Fibroblast of pulmonary artery (primary cell): ENCODE results near the gene CHST9.

Experiments
- DNase-seq: peaks from one replicate; pipeline ENCODE4 v3.0.0-alpha.2; 2010; ENCODE audit warnings: low read depth
- H3K4me3 ChIP-seq: replicated peaks from 2 replicates; pipeline ENCODE4 v1.5.1; 2011; ENCODE audit warnings: low read depth, mild to moderate bottlenecking, control low read depth, low read length, moderate library complexity
- TF ChIP-seq, protein P1 (sequence below): IDR thresholded peaks from 2 replicates; pipeline ENCODE4 v1.5.1; 2011; ENCODE audit warnings: mild to moderate bottlenecking, control low read depth, low read length, inconsistent platforms; ENCODE audit errors: missing control alignments

The CHST9 gene

DNA sequence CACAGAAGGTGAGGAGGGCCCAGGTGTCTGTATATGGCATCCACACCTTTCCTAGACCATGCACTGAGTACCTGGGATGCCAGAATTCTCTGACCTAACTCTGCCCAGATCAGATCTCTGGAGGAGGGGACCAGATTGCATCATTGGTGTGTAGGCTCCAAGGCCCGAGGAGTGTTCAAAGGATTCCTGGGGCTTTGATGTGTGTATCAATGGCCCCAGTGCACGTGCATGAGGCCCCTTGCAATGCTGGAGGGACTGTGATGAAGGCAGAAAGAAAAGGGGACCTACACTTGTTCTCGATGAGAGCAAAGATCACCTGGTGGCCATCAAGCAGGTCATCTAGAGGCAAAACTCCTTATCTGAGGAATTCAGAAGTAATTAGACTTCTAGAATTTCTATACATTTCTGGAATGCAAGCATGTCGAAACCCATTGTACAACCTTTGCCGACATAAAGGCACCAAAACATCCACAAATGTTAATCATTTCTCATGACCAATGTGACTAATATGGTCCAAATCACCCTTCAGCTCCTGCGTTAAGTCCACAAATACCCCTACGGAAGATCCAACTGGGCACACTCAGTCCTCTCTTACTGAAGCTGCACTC, 123.5 kb downstream of the CHST9 start:
- DNase-seq, result no peak
- H3K4me3 ChIP-seq, result no peak overlapping the region
- TF ChIP-seq, protein P1, sequence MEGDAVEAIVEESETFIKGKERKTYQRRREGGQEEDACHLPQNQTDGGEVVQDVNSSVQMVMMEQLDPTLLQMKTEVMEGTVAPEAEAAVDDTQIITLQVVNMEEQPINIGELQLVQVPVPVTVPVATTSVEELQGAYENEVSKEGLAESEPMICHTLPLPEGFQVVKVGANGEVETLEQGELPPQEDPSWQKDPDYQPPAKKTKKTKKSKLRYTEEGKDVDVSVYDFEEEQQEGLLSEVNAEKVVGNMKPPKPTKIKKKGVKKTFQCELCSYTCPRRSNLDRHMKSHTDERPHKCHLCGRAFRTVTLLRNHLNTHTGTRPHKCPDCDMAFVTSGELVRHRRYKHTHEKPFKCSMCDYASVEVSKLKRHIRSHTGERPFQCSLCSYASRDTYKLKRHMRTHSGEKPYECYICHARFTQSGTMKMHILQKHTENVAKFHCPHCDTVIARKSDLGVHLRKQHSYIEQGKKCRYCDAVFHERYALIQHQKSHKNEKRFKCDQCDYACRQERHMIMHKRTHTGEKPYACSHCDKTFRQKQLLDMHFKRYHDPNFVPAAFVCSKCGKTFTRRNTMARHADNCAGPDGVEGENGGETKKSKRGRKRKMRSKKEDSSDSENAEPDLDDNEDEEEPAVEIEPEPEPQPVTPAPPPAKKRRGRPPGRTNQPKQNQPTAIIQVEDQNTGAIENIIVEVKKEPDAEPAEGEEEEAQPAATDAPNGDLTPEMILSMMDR, result no peak

DNA sequence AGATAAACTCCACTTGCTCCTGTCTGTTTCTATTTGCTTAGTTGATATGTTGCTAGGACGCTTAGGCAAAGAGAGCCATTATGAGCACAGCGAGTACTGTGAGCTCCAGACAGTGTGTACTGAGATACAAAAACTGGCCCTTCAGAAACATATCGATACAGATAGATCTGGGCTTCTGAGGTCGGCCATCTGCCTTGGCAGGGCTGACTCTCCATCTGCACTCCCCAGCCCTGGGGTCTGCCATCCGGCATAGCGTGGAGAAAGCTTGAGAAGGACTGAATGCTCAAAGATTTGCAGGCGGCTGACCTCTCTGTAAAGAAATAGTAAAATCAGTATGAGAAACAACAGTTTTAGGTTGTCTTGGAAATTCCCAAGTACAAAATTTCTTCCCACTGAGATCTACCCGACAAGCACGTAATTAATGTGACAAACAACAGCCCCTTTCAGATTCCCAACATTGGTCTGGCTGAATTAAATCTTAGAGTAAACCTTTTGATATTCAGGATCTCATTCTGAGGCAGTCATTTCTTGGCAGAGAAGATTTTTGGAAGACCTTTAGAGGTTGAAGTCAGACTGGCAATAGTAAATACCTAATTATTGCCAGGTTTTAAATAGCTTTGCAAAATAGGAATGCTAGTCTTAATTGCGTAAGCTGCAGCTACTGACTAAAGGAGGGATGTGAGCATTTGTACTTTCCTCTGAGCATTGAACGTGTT, 127.4 kb downstream of the CHST9 start:
- TF ChIP-seq, protein P1, result no peak
- DNase-seq, result no peak
- no peak overlapping the region for H3K4me3 ChIP-seq

DNA sequence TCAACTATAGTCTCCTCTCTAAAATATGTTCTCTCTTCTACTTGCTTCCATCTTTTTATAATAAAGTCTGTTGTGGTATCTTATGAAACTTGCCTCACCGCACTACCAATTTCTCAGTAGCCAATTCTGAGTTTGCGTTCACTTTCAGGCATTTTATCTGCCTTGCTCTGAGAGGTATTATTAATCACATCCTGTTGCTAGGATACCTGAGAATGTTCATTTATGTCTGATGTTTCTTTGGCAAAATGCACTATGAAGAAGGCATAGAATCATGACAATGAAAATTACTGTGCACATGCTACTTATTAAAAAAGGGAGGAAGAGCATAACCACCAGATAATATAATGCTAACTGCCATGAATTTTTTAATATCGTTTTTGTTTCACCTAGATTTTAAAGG, 130.2 kb downstream of the CHST9 start:
- DNase-seq, result no peak
- no peak overlapping the region for H3K4me3 ChIP-seq
- TF ChIP-seq, protein P1, result no peak

DNA sequence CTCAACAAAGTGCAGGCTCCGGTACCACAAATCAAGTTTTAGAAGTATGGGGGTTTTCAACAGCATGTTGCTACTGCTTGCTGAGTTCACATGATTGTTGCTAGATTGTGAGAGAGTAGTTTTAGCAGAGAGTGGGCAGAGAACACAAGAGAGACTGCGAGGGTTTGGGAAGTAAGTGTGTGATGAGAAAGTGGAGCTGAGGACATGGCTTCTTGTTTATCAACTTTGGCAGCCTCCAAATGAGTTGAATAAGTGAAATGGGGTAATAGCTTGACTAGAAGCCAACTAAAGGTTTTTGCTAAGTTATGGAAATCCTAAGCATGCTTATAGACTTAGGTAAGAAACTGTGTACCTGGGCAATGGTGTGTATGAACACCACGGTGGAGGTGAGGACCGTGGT, 135.1 kb downstream of the CHST9 start:
- DNase-seq, result no peak
- no peak overlapping the region for H3K4me3 ChIP-seq
- TF ChIP-seq, protein P1, result no peak

DNA sequence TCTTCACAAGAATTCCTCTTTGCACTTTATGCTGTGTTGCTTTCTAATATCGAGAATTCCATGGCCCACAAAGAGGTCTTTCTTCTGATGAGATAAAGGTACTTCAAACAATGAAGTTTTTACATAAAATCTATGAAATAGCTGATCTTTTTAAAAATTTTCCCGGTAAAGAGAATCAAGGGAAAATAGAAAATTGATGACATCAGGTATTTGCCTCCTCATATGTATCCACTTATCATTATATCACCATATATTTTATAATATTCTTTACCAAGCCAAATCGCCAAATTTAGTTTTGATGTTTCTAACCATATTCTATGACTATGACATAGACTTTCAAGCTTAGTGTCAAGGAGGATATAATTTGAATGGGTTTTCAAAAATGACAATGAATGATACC, 139.8 kb downstream of the CHST9 start:
- TF ChIP-seq, protein P1, result no peak
- no peak for DNase-seq
- no peak overlapping the region for H3K4me3 ChIP-seq

DNA sequence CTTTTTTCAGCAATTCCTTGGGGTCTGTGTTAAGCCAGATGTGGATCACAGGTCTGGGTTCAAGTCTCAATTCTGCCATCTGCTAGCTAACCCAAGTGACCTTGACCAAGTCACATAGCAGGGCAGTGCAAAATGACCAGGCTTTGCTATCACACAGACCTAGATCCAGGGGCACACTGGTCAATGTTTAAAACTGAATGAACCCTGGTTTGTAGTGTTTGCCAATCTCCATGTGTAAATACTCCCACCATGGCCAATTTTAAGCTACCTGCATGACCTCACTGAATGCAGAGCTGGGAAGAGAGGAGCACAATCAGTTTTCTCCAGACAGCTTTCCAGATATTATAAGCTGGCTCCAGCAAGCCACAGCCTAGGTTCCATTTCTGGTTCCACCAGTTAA, 142.9 kb downstream of the CHST9 start:
- H3K4me3 ChIP-seq, result no peak overlapping the region
- TF ChIP-seq, protein P1, result no peak
- no peak for DNase-seq

DNA sequence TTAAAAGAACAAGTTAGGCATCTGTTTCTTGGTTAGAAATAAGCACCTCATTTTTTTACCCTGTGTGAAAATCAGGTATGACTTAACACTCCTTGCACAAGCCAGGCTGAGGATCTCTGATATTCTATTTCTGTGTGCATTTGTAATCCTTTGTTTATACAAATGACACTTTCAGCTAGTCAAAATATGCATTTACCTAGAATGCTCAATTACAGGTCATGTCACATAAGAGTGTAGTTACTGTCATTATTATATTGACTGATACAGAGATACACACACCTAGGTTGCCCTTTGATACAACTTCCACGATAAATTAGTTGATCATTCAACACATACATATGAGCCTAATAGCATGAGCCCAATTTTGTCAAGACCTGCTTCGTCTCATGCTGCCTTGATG, 144.3 kb downstream of the CHST9 start:
- TF ChIP-seq, protein P1, result no peak
- DNase-seq, result no peak
- no peak overlapping the region for H3K4me3 ChIP-seq
